GM20000 (cell line): Measurements from ENCODE around the gene KIAA0825.

Source experiments
- DNase-seq: peaks from one replicate; pipeline ENCODE4 v3.0.0; 2012; ENCODE audit warnings: low spot score
- CTCF ChIP-seq: IDR thresholded peaks from 2 replicates; pipeline ENCODE4 v1.5.1; 2012; ENCODE audit warnings: mild to moderate bottlenecking, control low read depth; ENCODE audit errors: extremely low read depth, missing control alignments

The KIAA0825 gene

DNA sequence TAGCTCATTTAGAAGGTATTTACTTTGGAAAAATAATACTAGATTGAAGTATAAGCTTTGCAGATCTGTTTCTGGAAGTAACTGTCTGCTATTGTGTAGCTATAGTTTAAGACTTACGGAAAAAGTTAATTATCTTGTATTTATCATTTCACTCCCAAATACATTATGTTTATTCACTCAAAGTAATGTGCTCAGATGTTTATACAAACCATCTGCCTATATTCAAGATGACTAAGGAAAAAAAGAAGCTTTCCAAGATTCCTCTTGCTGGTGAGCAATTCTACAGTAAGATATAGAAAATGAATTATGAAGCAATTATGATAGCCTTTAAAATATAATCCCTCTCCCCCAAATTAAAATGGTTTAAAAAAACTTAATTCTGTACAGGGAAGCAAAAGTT, 137.9 kb downstream of the KIAA0825 start:
- DNase-seq = no peak
- no peak for TF ChIP-seq CTCF

DNA sequence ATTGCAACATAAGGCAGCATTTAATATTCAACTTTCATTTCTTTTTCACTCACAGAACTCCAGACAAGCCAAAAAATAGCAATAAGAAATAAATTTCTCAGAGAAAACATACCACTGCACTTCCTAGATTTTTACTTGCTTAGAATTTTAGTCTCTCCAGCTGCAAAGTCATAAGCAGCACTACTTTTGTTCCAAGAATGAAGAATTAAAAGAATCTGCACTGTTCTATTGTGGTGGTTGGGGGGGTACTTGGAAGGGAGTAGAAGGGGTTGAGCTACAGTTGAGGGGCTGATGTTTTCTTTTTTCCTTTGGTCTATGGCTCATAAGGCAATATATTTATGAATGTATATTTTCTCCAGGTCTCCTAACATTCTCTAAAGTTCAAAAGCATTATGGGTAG, 144.5 kb downstream of the KIAA0825 start:
- TF ChIP-seq CTCF = no peak
- no peak for DNase-seq

GRCh38 chr5:94471521-94471920, 146.9 kb downstream of the KIAA0825 start:
- DNase-seq = no peak
- no peak for TF ChIP-seq CTCF

- DNase-seq = no peak
- TF ChIP-seq CTCF = no peak
Measured at GRCh38 chr5:94470802-94471201, 147.6 kb downstream of the KIAA0825 start.

GRCh38 chr5:94469894-94470329, 148.5 kb downstream of the KIAA0825 start:
- DNase-seq = no peak
- no peak for TF ChIP-seq CTCF

DNA sequence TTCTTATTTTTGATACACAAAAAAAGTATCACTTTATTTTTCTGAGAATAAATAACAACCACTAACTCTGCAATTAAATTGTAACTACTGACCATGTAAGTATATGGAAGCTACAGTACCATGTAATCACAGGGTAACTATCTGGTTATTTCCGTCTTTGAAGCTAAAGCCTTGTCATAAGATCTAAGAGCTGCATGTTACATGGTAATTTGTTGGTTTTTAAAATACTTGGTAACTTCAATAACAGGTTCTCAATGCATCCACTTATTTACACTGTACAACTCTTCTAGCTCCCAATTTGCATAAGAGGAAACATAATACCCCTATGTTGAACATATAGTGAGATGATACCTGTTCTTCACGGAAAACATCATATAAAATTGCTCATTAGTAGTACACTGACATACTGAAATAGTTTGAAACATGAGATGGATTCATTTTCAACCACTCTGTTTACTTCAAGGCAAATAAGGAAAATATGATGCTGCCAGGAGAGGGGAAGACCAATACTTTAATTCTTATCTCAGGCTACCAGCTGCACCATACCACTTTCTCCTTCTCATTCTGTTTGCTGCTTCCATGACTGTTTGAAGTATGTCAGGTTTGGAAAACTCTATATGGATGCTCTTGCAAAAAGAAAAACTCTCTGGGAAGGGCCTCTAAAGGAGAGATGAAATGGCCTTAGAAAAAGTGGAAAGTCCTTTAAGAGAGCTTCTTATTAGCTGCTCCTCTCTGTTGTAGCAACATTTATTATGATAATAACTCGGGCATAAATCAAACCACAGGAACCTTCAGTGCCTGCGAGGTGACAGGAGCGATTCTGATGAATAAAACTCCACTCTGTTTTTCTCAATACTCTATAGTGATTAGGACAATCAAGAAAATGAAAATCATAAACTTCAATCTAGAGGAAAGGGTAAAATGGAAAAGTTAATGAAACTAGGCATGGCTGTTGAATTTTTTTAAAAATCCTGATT, 150.2 kb downstream of the KIAA0825 start:
- no peak for DNase-seq
- TF ChIP-seq CTCF = no peak

DNA sequence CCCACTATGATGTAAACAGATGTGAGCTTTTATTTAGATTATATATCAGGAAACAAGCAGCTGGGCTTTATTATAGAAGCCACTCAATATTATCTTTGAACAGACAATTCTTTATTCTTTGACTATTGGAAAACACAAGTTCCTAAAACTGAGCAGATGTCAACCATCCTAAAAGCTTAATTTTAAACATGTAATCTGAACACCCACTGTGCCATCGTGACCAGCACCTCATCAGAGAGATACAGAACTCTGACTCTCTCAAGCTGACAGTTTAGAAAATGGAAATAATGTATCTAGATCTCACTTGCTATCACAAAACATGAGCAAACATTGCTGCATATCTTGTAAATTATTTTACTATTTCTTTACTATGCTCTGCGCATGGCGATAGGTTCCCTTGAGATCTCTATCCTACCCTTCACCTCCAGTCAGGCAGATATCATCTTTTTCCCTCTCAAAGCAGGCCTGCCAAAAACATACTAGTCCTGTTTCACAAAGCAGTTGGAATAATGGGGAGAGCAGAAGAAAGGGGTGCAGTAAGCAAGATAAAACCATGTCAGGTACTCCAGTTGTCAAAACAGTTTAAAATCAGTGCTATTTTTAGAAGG, 151.0 kb downstream of the KIAA0825 start:
- TF ChIP-seq CTCF = no peak
- DNase-seq = no peak
